IPS DF 4.7 (cell line): ENCODE results near the gene C12orf43.
"Not testable (repeated sequence)": the region's sequence is repeated elsewhere in the genome, so short reads cannot be mapped to it uniquely, and the experiment has no call there.

Source experiments
- DNase-seq: peaks from one replicate; pipeline ENCODE4 v3.0.0-alpha.2; 2013; ENCODE audit warnings: low spot score; ENCODE audit errors: extremely low read depth

Gene C12orf43

GRCh38 chr12:121015825-121016766, at the start of gene C12orf43:
Gene C12orf43 (minus strand): TSS chr12:121016487. CDS start chr12:121016474, 13 bp downstream.
- DNase-seq, result no peak

GRCh38 chr12:121065345-121065744, 49.1 kb upstream of the C12orf43 start:
- no peak for DNase-seq

- not testable (repeated sequence) for DNase-seq
These were observed 48.3 kb upstream of the C12orf43 start for GRCh38 chr12:121064586-121064985.

GRCh38 chr12:121064116-121064515, 47.8 kb upstream of the C12orf43 start:
- DNase-seq, result no peak

GRCh38 chr12:121062391-121063045, 46.2 kb upstream of the C12orf43 start:
- no peak for DNase-seq

GRCh38 chr12:121061831-121062230, 45.5 kb upstream of the C12orf43 start:
- DNase-seq, result no peak

GRCh38 chr12:121060149-121061001, 44.1 kb upstream of the C12orf43 start:
- peak; percentile 49 for DNase-seq

GRCh38 chr12:121059031-121059898, 43.0 kb upstream of the C12orf43 start:
- DNase-seq, result no peak

- DNase-seq, result no peak
These were observed 41.5 kb upstream of the C12orf43 start for GRCh38 chr12:121057794-121058193.

GRCh38 chr12:121053706-121054105, 37.4 kb upstream of the C12orf43 start:
- DNase-seq, result no peak

GRCh38 chr12:121050725-121051124, 34.4 kb upstream of the C12orf43 start:
- DNase-seq, result no peak

- no peak for DNase-seq
These were observed 32.2 kb upstream of the C12orf43 start for GRCh38 chr12:121048442-121048841.

GRCh38 chr12:121047400-121047799, 31.1 kb upstream of the C12orf43 start:
- DNase-seq, result not testable (repeated sequence)

- no peak for DNase-seq
These were observed 26.8 kb upstream of the C12orf43 start for GRCh38 chr12:121043067-121043466.

- DNase-seq, result no peak
These were observed 22.8 kb upstream of the C12orf43 start, which contains the start of gene OASL for GRCh38 chr12:121038861-121039668. Gene OASL (minus strand): TSS chr12:121039246. CDS start chr12:121038971, 275 bp downstream.

GRCh38 chr12:121036810-121037326, 20.6 kb upstream of the C12orf43 start:
- DNase-seq, result no peak

GRCh38 chr12:121034616-121035305, 18.5 kb upstream of the C12orf43 start:
- no peak for DNase-seq

GRCh38 chr12:121033625-121034349, 17.5 kb upstream of the C12orf43 start:
- no peak for DNase-seq
